ENCODE measurements around the gene ZFYVE28. TPM values are rescaled to one million over a fixed set of nuclear protein-coding genes. Genes with fewer than 3 reads are reported as not detected.

The ZFYVE28 gene
- total RNA-seq, 6 donors from 2014 or later, result 10.8 to 51.3 (median 15.2) TPM

DNA sequence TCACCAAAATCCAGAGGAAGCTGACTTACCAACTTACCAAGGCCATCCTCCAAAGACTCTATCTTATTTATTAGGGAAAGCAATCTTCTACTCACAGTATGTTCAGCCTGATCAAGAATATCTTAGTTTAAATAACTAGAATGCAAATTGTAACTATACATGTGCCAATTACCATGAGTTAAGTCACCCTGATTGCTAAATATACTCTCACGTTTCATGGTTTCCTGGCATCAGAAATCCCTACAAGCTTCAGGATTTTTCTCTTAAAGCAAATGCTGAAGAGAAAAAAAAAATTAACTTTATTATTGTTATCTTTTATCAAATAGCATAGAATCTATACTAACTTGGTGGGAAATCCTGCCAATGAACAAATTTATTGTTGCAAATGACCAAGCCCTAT, 93.6 kb downstream of the ZFYVE28 start:
- no peak overlapping the region for H3K27ac ChIP-seq
- no peaks in the 10 kb centered on the region for H3K4me1 ChIP-seq
- H3K36me3 ChIP-seq, result no peaks in the 10 kb centered on the region
- H3K4me3 ChIP-seq, result no peak overlapping the region
- DNase-seq, result no peak
- peaks cover 8 to 21% (median 19%) of the 10 kb centered on the region in 4 donors for H3K9me3 ChIP-seq
- no peak for ATAC-seq (ENCODE audit: low FRiP score in 2 of 2)
- TF ChIP-seq POLR2A (IDR thresholded peaks at IDR 0.05) (no peak), EP300 (IDR thresholded peaks at IDR 0.05) (no peak), POLR2AphosphoS5 (IDR thresholded peaks at IDR 0.05) (no peak)
- TF ChIP-seq, protein P1, sequence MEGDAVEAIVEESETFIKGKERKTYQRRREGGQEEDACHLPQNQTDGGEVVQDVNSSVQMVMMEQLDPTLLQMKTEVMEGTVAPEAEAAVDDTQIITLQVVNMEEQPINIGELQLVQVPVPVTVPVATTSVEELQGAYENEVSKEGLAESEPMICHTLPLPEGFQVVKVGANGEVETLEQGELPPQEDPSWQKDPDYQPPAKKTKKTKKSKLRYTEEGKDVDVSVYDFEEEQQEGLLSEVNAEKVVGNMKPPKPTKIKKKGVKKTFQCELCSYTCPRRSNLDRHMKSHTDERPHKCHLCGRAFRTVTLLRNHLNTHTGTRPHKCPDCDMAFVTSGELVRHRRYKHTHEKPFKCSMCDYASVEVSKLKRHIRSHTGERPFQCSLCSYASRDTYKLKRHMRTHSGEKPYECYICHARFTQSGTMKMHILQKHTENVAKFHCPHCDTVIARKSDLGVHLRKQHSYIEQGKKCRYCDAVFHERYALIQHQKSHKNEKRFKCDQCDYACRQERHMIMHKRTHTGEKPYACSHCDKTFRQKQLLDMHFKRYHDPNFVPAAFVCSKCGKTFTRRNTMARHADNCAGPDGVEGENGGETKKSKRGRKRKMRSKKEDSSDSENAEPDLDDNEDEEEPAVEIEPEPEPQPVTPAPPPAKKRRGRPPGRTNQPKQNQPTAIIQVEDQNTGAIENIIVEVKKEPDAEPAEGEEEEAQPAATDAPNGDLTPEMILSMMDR (IDR thresholded peaks at IDR 0.05), result no peak
- no peaks in the 10 kb centered on the region for H3K27me3 ChIP-seq
- WGBS, 2 donors, result 67 to 91% methylated on average over 1 of the region's 1 CpG

DNA sequence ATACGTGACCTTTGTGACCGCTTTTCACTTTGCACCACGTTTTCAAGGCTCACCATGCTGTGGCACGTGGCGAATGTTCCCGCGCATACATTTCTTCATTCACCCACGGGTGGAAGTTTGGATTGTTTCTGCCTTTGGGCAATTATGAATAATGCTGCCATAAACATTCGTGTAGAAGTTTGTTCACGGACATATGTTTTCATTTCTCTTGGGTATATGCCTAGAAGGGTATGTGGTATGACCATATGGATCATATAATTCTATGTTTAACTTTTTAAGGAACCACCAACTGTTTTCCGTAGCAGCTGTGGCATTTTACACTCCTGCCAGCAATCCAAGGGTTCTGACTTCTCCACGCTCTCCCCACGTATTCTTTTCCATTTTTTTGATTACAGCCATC, 95.6 kb downstream of the ZFYVE28 start:
- H3K36me3 ChIP-seq, result no peaks in the 10 kb centered on the region
- peaks cover 6 to 11% (median 9%) of the 10 kb centered on the region in 4 donors for H3K9me3 ChIP-seq
- no peak overlapping the region for H3K4me3 ChIP-seq
- H3K4me1 ChIP-seq, result no peaks in the 10 kb centered on the region
- H3K27ac ChIP-seq, result no peak overlapping the region
- TF ChIP-seq, protein P1 (IDR thresholded peaks at IDR 0.05), result no peak
- TF ChIP-seq EP300 (IDR thresholded peaks at IDR 0.05), result no peak
- no peak for TF ChIP-seq POLR2AphosphoS5 (IDR thresholded peaks at IDR 0.05)
- TF ChIP-seq POLR2A (IDR thresholded peaks at IDR 0.05), result no peak
- DNase-seq (no peak), ATAC-seq (ENCODE audit: low FRiP score in 2 of 2) (no peak)
- 71 to 84% methylated on average over 13 of the region's 13 CpGs for WGBS, 2 donors
- H3K27me3 ChIP-seq, result no peaks in the 10 kb centered on the region

DNA sequence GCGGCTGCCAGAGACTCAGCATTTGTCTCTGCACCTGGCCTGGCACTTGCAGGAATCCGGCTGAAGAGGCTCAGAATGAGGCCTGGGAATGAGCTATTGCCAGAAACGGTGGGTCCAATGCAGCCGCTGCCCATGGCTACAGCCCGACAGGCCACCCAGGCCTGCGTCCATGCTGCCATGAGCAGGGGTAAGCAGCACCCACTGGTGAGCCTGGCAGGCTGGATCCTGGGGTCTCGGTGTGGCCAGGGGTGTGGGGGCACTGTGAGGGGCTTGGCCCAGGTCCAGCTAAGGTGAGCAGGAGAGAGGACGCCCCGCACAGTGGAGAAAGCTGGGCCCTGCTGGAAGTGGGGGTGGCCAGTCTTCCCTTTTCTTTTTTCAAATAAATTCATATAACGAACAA, 96.2 kb downstream of the ZFYVE28 start:
- no peaks in the 10 kb centered on the region for H3K4me1 ChIP-seq
- ATAC-seq (ENCODE audit: low FRiP score in 2 of 2) (peak in 1 of 2 donors; percentile 47), DNase-seq (no peak)
- TF ChIP-seq, protein P1 (IDR thresholded peaks at IDR 0.05), result no peak
- no peak for TF ChIP-seq EP300 (IDR thresholded peaks at IDR 0.05)
- no peak for TF ChIP-seq POLR2A (IDR thresholded peaks at IDR 0.05)
- no peak for TF ChIP-seq POLR2AphosphoS5 (IDR thresholded peaks at IDR 0.05)
- no peak overlapping the region for H3K27ac ChIP-seq
- H3K27me3 ChIP-seq, result no peaks in the 10 kb centered on the region
- H3K36me3 ChIP-seq, result no peaks in the 10 kb centered on the region
- 83 to 93% methylated on average over 10 of the region's 10 CpGs for WGBS, 2 donors
- H3K4me3 ChIP-seq, result no peak overlapping the region
- peaks cover 0 to 6% (median 3%) of the 10 kb centered on the region in 4 donors for H3K9me3 ChIP-seq

DNA sequence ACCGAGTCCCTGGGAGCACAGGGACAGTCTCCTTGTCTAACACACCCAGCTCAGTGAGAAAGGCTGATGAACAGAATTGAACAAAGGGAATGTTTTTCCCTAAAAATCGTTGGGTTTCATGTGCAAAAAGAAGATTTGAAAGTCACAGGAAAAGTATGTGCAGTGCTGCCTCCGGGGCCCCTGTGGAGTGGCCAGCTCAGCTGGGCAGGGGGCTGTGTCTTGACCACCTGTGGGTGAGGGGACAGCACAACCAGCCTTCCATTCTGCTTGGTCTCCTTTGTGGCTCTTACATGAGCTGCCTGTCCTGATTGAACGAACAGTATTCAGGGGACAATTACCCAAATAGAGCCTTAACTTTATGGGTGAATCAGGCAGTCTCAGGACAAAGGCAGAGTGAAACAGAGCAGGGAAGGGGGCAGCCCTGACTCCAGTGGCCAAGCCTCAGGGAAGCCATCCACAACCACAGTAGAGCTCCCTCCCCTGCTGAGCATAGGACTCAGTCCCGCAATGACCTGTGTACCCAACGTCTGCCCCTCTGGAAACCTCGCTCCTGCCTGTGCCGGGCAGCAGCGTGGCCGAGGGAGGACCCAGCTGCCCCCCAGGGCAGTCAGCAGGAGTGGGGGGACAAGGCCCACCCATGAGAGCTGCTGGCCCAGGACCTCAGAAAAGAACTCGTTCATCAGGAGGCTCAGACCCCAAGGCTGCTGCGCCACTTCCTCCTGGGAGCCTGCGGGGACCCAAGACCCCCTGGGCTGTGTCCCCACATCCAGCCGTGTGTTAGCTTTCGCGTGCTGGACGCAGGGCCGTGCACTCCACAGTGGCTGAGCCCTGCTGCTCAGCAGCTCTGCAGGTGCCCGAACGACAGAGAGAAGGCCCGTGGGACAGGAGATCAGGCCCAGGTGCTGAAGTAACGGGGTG, 96.9 kb downstream of the ZFYVE28 start:
- peak in 1 of 2 donors; percentile 62 for DNase-seq
- 76 to 86% methylated on average over 5 to 15 of the region's 22 CpGs for WGBS, 2 donors
- no peaks in the 10 kb centered on the region for H3K36me3 ChIP-seq
- no peaks in the 10 kb centered on the region for H3K27me3 ChIP-seq
- no peak overlapping the region for H3K4me3 ChIP-seq
- no peaks in the 10 kb centered on the region for H3K4me1 ChIP-seq
- no peak for ATAC-seq (ENCODE audit: low FRiP score in 2 of 2)
- no peaks in the 10 kb centered on the region for H3K9me3 ChIP-seq
- TF ChIP-seq POLR2AphosphoS5 (IDR thresholded peaks at IDR 0.05) (no peak), EP300 (IDR thresholded peaks at IDR 0.05) (no peak), POLR2A (IDR thresholded peaks at IDR 0.05) (no peak)
- TF ChIP-seq, protein P1 (IDR thresholded peaks at IDR 0.05), result no peak
- no peak overlapping the region for H3K27ac ChIP-seq
